Right lobe of liver (tissue), 4 donors: Measurements from ENCODE around the gene NDUFA8.

Source experiments
- POLR2A ChIP-seq: fragments of 450-650 bp; IDR thresholded peaks from one replicate; pipeline ENCODE4 v1.6.1; 2017; ENCODE audit warnings: antibody characterized with exemption, mild to moderate bottlenecking
- TF ChIP-seq, protein P1 (sequence below), 4 donors: fragments of 200-600 bp in 3 of 4; fragments of 450-650 bp in 1 of 4; IDR thresholded peaks; one replicate each; pipeline versions ENCODE4 v1.5.1 to v1.8.0; 2016 to 2022; ENCODE audit warnings: antibody characterized with exemption in 4 of 4, mild to moderate bottlenecking in 2 of 4
- donor health status: DM: no; HTN: no; CAD: no.
- donor health status: DM: no; HTN: no; CAD: no.
- donor health status: DM: no; HTN: yes; CAD: no.

DNA sequence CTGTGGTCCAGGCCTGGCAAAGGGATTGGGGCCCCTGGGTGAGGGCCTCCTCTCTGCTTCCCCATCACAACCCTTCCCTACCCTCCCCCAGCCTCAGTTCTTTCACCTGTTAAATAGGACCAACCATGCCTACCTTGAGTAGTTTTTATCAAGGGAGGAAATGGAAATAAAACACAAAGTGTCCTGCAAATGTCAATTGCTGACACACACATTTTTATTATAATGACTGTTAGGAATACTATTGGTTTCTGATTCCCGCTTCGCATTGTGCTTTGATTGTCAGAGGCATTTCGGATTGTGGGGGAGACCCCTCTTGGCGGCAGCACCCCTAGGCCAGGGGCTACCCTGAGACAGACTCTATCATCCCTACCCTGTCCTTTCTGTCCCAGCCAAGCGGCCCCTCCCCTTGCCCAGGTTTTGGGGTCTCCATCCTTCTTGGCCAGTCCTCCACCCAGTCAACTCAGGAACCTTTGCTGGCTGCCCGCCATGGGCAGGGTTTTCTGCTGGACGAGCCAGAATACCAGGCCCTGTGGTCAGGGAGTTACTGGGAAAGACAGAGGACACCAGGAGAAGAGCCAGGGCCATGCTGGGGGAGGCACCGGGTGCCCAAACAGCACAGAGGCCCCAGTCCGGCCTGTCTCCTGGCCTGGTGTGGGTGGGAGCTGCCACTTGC lies 48.0 kb downstream of the NDUFA8 start:
- TF ChIP-seq, protein P1, sequence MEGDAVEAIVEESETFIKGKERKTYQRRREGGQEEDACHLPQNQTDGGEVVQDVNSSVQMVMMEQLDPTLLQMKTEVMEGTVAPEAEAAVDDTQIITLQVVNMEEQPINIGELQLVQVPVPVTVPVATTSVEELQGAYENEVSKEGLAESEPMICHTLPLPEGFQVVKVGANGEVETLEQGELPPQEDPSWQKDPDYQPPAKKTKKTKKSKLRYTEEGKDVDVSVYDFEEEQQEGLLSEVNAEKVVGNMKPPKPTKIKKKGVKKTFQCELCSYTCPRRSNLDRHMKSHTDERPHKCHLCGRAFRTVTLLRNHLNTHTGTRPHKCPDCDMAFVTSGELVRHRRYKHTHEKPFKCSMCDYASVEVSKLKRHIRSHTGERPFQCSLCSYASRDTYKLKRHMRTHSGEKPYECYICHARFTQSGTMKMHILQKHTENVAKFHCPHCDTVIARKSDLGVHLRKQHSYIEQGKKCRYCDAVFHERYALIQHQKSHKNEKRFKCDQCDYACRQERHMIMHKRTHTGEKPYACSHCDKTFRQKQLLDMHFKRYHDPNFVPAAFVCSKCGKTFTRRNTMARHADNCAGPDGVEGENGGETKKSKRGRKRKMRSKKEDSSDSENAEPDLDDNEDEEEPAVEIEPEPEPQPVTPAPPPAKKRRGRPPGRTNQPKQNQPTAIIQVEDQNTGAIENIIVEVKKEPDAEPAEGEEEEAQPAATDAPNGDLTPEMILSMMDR (IDR thresholded peaks at IDR 0.05), result no peak
- TF ChIP-seq POLR2A, result no peak
